ENCODE results near the gene NT5DC3. TPM values are rescaled to one million over a fixed set of nuclear protein-coding genes. Genes with fewer than 3 reads are reported as not detected.

The NT5DC3 gene
- total RNA-seq, 2 experiments from 2014 or later: 6.0 to 6.4 TPM

GRCh38 chr12:103743788-103744187 is 97.2 kb downstream of the NT5DC3 start:
- Mint-ChIP-seq H3K9me3 (no peaks in the 10 kb centered on the region), H3K27me3 (ENCODE audit: low read depth) (peaks cover 6% of the 10 kb centered on the region), H3K4me1 (ENCODE audit: low read depth) (no peaks in the 10 kb centered on the region), H3K4me3 (no peak overlapping the region), H3K27ac (no peak overlapping the region), H3K36me3 (ENCODE audit: low read depth) (no peaks in the 10 kb centered on the region)
- no peak for DNase-seq
- CTCF ChIA-PET: no interaction called here
- intact Hi-C loops (cut with micrococcal nuclease): no loop called here

- H3K4me3 Mint-ChIP-seq: no peak overlapping the region
- peaks cover 6% of the 10 kb centered on the region for H3K27me3 Mint-ChIP-seq (ENCODE audit: low read depth)
- intact Hi-C loops (cut with micrococcal nuclease): no loop called here
- no peaks in the 10 kb centered on the region for H3K9me3 Mint-ChIP-seq
- CTCF ChIA-PET: interaction anchor here (0.6 kb wide), 1 partner anchor 287 kb away, joined by 3 read pairs; no protein-coding TSS in a partner anchor
- H3K4me1 Mint-ChIP-seq (ENCODE audit: low read depth): no peaks in the 10 kb centered on the region
- no peak for DNase-seq
- no peak overlapping the region for H3K27ac Mint-ChIP-seq
- no peaks in the 10 kb centered on the region for H3K36me3 Mint-ChIP-seq (ENCODE audit: low read depth)
Observed at GRCh38 chr12:103742349-103742932, 98.6 kb downstream of the NT5DC3 start.

DNA sequence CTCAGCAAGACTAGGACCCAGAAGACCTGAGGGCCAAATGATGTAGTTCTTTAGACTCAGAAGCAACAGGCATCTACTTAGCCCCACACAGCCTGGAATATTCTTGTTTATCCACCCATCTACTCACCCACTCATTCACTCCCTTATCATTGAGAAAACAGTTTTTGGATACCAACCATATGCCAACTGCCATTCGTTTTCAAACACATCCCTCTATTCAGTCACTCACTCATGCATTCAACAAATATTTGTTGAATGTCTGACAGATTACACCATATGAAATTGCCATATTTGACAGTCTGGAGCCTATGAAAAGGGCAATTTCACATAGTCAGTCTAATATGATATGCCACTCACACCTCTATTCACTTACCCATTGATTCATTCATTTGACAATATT is 103.2 kb downstream of the NT5DC3 start:
- CTCF ChIA-PET: no interaction called here
- Mint-ChIP-seq H3K9me3 (no peaks in the 10 kb centered on the region), H3K27me3 (ENCODE audit: low read depth) (peaks cover 10% of the 10 kb centered on the region), H3K36me3 (ENCODE audit: low read depth) (no peaks in the 10 kb centered on the region), H3K4me3 (no peak overlapping the region), H3K4me1 (ENCODE audit: low read depth) (no peaks in the 10 kb centered on the region), H3K27ac (no peak overlapping the region)
- intact Hi-C loops (cut with micrococcal nuclease): no loop called here
- no peak for DNase-seq

- intact Hi-C loops (cut with micrococcal nuclease): no loop called here
- no peak for DNase-seq
- Mint-ChIP-seq H3K9me3 (peaks cover 3% of the 10 kb centered on the region), H3K36me3 (ENCODE audit: low read depth) (no peaks in the 10 kb centered on the region), H3K4me1 (ENCODE audit: low read depth) (no peaks in the 10 kb centered on the region), H3K27ac (no peak overlapping the region), H3K4me3 (no peak overlapping the region), H3K27me3 (ENCODE audit: low read depth) (peaks cover 9% of the 10 kb centered on the region)
- CTCF ChIA-PET: no interaction called here
Observed at GRCh38 chr12:103736572-103736971, 104.5 kb downstream of the NT5DC3 start.

- intact Hi-C loops (cut with micrococcal nuclease): no loop called here
Observed at GRCh38 chr12:103735291-103735690, 105.7 kb downstream of the NT5DC3 start.

DNA sequence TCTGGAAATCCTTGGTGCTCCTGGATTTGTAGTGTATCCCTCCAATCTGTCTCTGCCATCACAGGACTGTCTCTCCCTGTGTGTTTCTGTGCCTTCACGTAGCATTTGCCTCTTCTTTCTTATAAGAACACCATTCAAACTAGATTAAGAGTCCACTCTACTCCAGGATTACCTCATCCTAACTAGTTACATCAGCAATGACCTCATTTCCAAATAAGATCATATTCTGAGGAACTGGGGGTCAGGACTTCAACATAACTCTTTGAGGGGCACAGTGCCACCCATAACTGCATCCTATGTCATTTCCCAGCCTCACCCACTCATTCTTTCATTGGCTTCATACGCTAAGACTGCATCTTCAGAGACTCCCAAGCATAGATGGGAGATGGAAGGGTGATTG is 106.2 kb downstream of the NT5DC3 start:
- H3K4me3 Mint-ChIP-seq: no peak overlapping the region
- peaks cover 4% of the 10 kb centered on the region for H3K9me3 Mint-ChIP-seq
- no peak overlapping the region for H3K27ac Mint-ChIP-seq
- intact Hi-C loops (cut with micrococcal nuclease): no loop called here
- H3K4me1 Mint-ChIP-seq (ENCODE audit: low read depth): no peaks in the 10 kb centered on the region
- peaks cover 6% of the 10 kb centered on the region for H3K27me3 Mint-ChIP-seq (ENCODE audit: low read depth)
- no peaks in the 10 kb centered on the region for H3K36me3 Mint-ChIP-seq (ENCODE audit: low read depth)
- no peak for DNase-seq
- CTCF ChIA-PET: no interaction called here

More at GRCh38 chr12:103735291-103735690, 105.7 kb downstream of the NT5DC3 start:
- no peaks in the 10 kb centered on the region for H3K36me3 Mint-ChIP-seq (ENCODE audit: low read depth)
- DNase-seq: no peak
- no peak overlapping the region for H3K27ac Mint-ChIP-seq
- H3K9me3 Mint-ChIP-seq: peaks cover 4% of the 10 kb centered on the region
- H3K27me3 Mint-ChIP-seq (ENCODE audit: low read depth): peaks cover 6% of the 10 kb centered on the region
- H3K4me3 Mint-ChIP-seq: no peak overlapping the region
- no peaks in the 10 kb centered on the region for H3K4me1 Mint-ChIP-seq (ENCODE audit: low read depth)
- CTCF ChIA-PET: no interaction called here

- CTCF ChIA-PET: no interaction called here
- Mint-ChIP-seq H3K4me3 (no peak overlapping the region), H3K4me1 (ENCODE audit: low read depth) (no peaks in the 10 kb centered on the region), H3K36me3 (ENCODE audit: low read depth) (no peaks in the 10 kb centered on the region), H3K27ac (no peak overlapping the region), H3K9me3 (peaks cover 4% of the 10 kb centered on the region), H3K27me3 (ENCODE audit: low read depth) (peaks cover 6% of the 10 kb centered on the region)
- DNase-seq: no peak
- intact Hi-C loops (cut with micrococcal nuclease): no loop called here
Observed at GRCh38 chr12:103731539-103731938, 109.5 kb downstream of the NT5DC3 start.

DNA sequence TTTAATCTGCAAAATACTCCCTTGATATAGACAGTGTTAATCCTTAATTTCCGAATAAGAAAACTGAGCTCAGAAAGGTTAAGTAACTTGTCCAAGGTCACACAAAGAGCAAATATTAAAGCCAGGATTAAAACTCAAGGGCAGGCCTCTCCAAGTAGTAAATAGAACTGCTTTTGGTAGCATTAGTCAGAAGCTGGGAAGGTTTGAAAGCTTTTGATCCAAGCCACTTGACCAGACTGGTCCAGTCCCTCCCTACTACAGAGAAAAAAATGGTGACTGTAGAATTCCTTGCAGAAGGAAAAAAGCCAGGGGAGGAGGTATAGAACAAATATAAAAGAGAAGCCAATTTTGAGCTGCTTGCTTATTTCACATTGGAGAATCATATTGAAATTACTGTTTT is 111.5 kb downstream of the NT5DC3 start:
- H3K27me3 Mint-ChIP-seq (ENCODE audit: low read depth): peaks cover 2% of the 10 kb centered on the region
- CTCF ChIA-PET: no interaction called here
- H3K27ac Mint-ChIP-seq: no peak overlapping the region
- no peaks in the 10 kb centered on the region for H3K36me3 Mint-ChIP-seq (ENCODE audit: low read depth)
- H3K9me3 Mint-ChIP-seq: peaks cover 4% of the 10 kb centered on the region
- H3K4me1 Mint-ChIP-seq (ENCODE audit: low read depth): no peaks in the 10 kb centered on the region
- intact Hi-C loops (cut with micrococcal nuclease): no loop called here
- no peak overlapping the region for H3K4me3 Mint-ChIP-seq
- no peak for DNase-seq

DNA sequence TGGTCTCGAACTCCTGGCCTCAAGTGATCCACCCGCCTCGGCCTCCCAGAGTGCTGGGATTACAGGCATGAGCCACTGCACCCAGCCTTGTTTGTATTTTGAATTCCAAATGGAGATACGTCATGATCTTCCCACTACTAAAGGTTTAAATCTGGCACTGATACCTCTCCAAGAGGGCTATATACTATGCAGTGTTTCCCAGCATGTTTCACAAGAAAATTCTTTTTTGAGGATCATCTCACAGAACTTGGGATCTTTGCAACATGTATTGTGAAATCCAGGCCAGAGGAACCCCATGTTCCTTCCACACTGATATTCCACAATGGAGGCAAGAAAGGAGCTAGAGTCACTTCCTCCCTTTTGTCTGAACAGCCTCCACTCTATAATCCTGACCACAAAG is 112.7 kb downstream of the NT5DC3 start:
- peaks cover 4% of the 10 kb centered on the region for H3K9me3 Mint-ChIP-seq
- no peaks in the 10 kb centered on the region for H3K4me1 Mint-ChIP-seq (ENCODE audit: low read depth)
- H3K36me3 Mint-ChIP-seq (ENCODE audit: low read depth): no peaks in the 10 kb centered on the region
- intact Hi-C loops (cut with micrococcal nuclease): no loop called here
- CTCF ChIA-PET: interaction anchor here (1.3 kb wide), 1 partner anchor 17 kb away, joined by 3 read pairs; no protein-coding TSS in a partner anchor
- no peak overlapping the region for H3K27ac Mint-ChIP-seq
- no peak for DNase-seq
- no peak overlapping the region for H3K4me3 Mint-ChIP-seq
- peaks cover 2% of the 10 kb centered on the region for H3K27me3 Mint-ChIP-seq (ENCODE audit: low read depth)

DNA sequence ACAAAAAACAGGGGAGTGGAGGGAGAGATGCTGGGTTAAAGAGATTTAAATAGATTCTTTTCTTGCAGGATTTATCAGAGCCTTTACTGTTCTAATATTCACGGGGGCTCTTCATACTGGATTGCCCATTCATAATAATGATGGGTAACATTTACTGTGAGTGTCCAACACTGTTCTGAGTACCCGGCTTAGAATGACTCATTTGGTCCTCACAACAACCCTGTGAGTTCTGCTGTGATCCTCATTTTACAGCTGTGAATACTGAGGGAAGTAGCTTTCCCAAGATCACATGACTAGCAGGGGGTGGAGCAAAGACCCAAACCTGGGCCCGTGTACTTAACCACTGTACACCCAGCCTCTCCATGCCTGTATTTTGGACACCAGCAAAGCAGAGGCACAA is 113.4 kb downstream of the NT5DC3 start:
- no peaks in the 10 kb centered on the region for H3K4me1 Mint-ChIP-seq (ENCODE audit: low read depth)
- H3K27me3 Mint-ChIP-seq (ENCODE audit: low read depth): peaks cover 2% of the 10 kb centered on the region
- H3K9me3 Mint-ChIP-seq: peaks cover 4% of the 10 kb centered on the region
- no peak overlapping the region for H3K4me3 Mint-ChIP-seq
- no peaks in the 10 kb centered on the region for H3K36me3 Mint-ChIP-seq (ENCODE audit: low read depth)
- DNase-seq: no peak
- intact Hi-C loops (cut with micrococcal nuclease): no loop called here
- no peak overlapping the region for H3K27ac Mint-ChIP-seq
- CTCF ChIA-PET: no interaction called here

DNA sequence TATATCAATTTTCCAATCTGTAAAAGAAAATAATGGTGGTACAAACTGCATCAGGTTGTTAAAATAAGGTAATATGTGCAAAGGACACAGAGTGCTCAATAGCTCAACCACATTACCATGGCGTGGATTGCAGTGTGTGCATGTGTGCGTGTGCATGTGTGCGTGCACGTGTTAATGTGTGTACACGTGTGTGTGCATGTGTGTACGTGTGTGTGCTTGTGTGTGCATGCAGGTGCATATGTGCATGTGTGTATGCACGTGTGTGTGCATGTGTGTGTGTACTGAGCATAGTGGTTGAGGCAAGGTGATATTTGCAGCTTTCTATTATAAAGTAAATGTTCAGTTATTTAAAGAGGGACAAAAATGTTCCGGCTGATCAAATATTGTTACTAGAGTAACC is 115.6 kb downstream of the NT5DC3 start:
- intact Hi-C loops (cut with micrococcal nuclease): no loop called here
- DNase-seq: no peak
- CTCF ChIA-PET: interaction anchor here (0.6 kb wide), 1 partner anchor 521 kb away, joined by 4 read pairs; no protein-coding TSS in a partner anchor
- Mint-ChIP-seq H3K4me1 (ENCODE audit: low read depth) (no peaks in the 10 kb centered on the region), H3K27me3 (ENCODE audit: low read depth) (no peaks in the 10 kb centered on the region), H3K36me3 (ENCODE audit: low read depth) (no peaks in the 10 kb centered on the region), H3K4me3 (no peak overlapping the region), H3K27ac (no peak overlapping the region), H3K9me3 (no peaks in the 10 kb centered on the region)
